Panc1 (cell line): ENCODE results near the gene PLOD3. TPM values are rescaled to one million over a fixed set of nuclear protein-coding genes. Genes with fewer than 3 reads are reported as not detected.

ENCODE experiments used
- ATAC-seq: fragments of 200-7000 bp; cut with Tn5 transposase; 2 replicates; pipeline ENCODE4 v1.9.1; 2020; ENCODE audit warnings: mild to moderate bottlenecking, moderate library complexity
- BruUV-seq: library from RNA; stranded (reverse); fragments of 400-500 nt; replicated peaks from 2 replicates; lab custom pipeline; 2021; lab: Mats Ljungman, UMichigan
- CTCF ChIA-PET: fragments of 300-600 bp; sonication (Branson Sonifier 250); formaldehyde crosslinking; loops from one replicate; lab custom pipeline; 2022; ENCODE audit warnings: antibody characterized with exemption; lab: Charles Lee
- POLR2A ChIA-PET: fragments of 300-600 bp; sonication (Branson Sonifier 250); formaldehyde crosslinking; loops from one replicate; lab custom pipeline; 2022; ENCODE audit warnings: antibody characterized with exemption; lab: Charles Lee
- DNase-seq: peaks from one replicate; pipeline ENCODE4 v3.0.0-alpha.2; 2010; ENCODE audit warnings: low read depth, low spot score
- H3K27ac ChIP-seq: 2 replicates; pipeline ENCODE4 v1.5.1; 2011; ENCODE audit warnings: mild to moderate bottlenecking, low read length, inconsistent platforms
- H3K27me3 ChIP-seq: fragments of 200-500 bp; sonication (Bioruptor generic); 2 replicates; pipeline ENCODE4 v1.6.0; 2014; ENCODE audit warnings: low read length, inconsistent platforms; ENCODE audit not compliant: control insufficient read depth, insufficient read depth
- H3K36me3 ChIP-seq: fragments of 200-500 bp; sonication (Bioruptor generic); 2 replicates; pipeline ENCODE4 v1.5.1; 2014; ENCODE audit warnings: inconsistent platforms, mild to moderate bottlenecking, low read length, moderate library complexity; ENCODE audit not compliant: control insufficient read depth, insufficient read depth
- H3K4me1 ChIP-seq: 2 replicates; pipeline ENCODE4 v1.5.1; 2011; ENCODE audit warnings: inconsistent platforms, mild to moderate bottlenecking, low read length, moderate library complexity; ENCODE audit not compliant: control insufficient read depth, insufficient read depth
- H3K4me3 ChIP-seq, 2 experiments: 2 replicates each; pipeline ENCODE4 v1.5.1; 2011 to 2012; ENCODE audit warnings: low read depth in 2 of 2, low read length in 2 of 2, mild to moderate bottlenecking in 2 of 2, inconsistent platforms in 1 of 2, moderate library complexity in 1 of 2
- H3K9me3 ChIP-seq: fragments of 200-500 bp; sonication (Bioruptor generic); 2 replicates; pipeline ENCODE4 v1.5.1; 2014; ENCODE audit warnings: low read depth, mild to moderate bottlenecking, inconsistent platforms, low read length, moderate library complexity; ENCODE audit not compliant: control insufficient read depth, insufficient read depth
- SIN3A ChIP-seq: IDR thresholded peaks from 2 replicates; pipeline ENCODE4 v1.6.1; 2012; ENCODE audit warnings: low read depth, mild to moderate bottlenecking, low read length, moderate library complexity, borderline replicate concordance; ENCODE audit not compliant: insufficient read depth
- in situ Hi-C: cut with HindIII; loops from 2 replicates; pipeline ENCODE4 v1.10.0; 2016; ENCODE audit warnings: low sequenced_read_pairs, low pct_unique_long_range_greater_than_20kb
- intact Hi-C: fragments of 100-400 bp; cut with micrococcal nuclease; formaldehyde crosslinking; loops from one replicate; pipeline ENCODE4 v1.10.0; 2022; ENCODE audit not compliant: unreplicated experiment
- microRNA-seq: library from miRNA; unstranded; fragments of <30 nt; microRNA quantifications from one replicate; pipeline ENCODE4 v1.1.0, GENCODE V29; 2020; ENCODE audit not compliant: unreplicated experiment
- total RNA-seq: library from RNA; stranded (reverse); gene quantifications from one replicate; pipeline ENCODE4 v1.2.1, GENCODE V29; 2021; ENCODE audit not compliant: unreplicated experiment

Gene PLOD3
- total RNA-seq, 1 experiment from 2014 or later = 93.0 TPM

DNA sequence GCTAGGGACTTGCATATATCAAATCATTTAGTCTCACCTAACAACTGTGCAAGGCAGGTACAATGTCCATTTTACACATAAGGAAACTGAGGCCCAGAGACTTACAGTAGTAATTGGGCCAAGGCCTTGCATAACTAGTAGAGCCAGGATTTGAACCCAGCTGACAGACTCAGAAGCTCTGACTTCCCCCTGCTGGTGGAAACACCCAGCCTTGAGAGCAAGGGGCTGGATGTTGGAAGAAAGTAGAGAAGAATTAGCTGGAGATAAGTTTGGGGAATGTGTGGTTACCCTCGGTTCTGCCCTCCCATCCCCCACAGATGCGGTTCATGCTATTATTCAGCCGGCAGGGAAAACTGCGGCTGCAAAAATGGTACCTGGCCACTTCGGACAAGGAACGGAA lies 61.1 kb downstream of the PLOD3 start:
- no peak for DNase-seq
- Histone ChIP-seq H3K27me3 (no peaks in the 10 kb centered on the region), H3K27ac (no peak overlapping the region), H3K36me3 (no peaks in the 10 kb centered on the region; the same call in none of the 2 replicates), H3K9me3 (no peaks in the 10 kb centered on the region), H3K4me3 (no peak overlapping the region), H3K4me1 (peaks cover 25% of the 10 kb centered on the region)
- no peak for TF ChIP-seq SIN3A
- BruUV-seq = no TSS peak
- ATAC-seq = no peak
- ChIA-PET CTCF (interaction anchor here (0.6 to 2.7 kb wide), 5 partner anchors 13 to 55 kb away, joined by 3 to 26 read pairs (median 5); no protein-coding TSS in a partner anchor), POLR2A (interaction anchor here (0.5 to 0.6 kb wide), 3 partner anchors 10 to 271 kb away, joined by 3 to 9 read pairs (median 4); partner anchors contain the start of gene UFSP1)
- in situ Hi-C loops = no loop called here
- intact Hi-C loops = no loop called here

Small RNAs within 50 kb of the gene (microRNA-seq; reads per million reads assigned to microRNA genes)
- not detected for gene MIR4653

Other genes with a start within 250 kb of the PLOD3 start
- gene MUC12, start 248.0 kb downstream of the PLOD3 start, total RNA-seq = 6.8 TPM
- not detected for gene MUC17, start 197.5 kb downstream of the PLOD3 start, total RNA-seq
- gene TRIM56, start 132.1 kb downstream of the PLOD3 start, total RNA-seq = 37.4 TPM
- 370 TPM for gene SERPINE1, start 90.5 kb downstream of the PLOD3 start, total RNA-seq
- gene AP1S1, start 63.1 kb downstream of the PLOD3 start, total RNA-seq = 74.2 TPM
- gene VGF, start 52.0 kb downstream of the PLOD3 start, total RNA-seq = 4.4 TPM
- 0.15 TPM for gene NAT16, start 37.3 kb downstream of the PLOD3 start, total RNA-seq
- gene MOGAT3, start 16.5 kb downstream of the PLOD3 start, total RNA-seq = 0.23 TPM
- gene ZNHIT1, start 584 bp upstream of the PLOD3 start, total RNA-seq = 69.7 TPM
- 8.0 TPM for gene CLDN15, start 20.2 kb upstream of the PLOD3 start, total RNA-seq
- gene FIS1, start 27.5 kb upstream of the PLOD3 start, total RNA-seq = 110 TPM
- 42.4 TPM for gene IFT22, start 104.2 kb upstream of the PLOD3 start, total RNA-seq
- gene COL26A1, start 145.3 kb upstream of the PLOD3 start, total RNA-seq = 25.8 TPM